Measurements from ENCODE around the gene NID1.
"Not testable (repeated sequence)": the region's sequence is repeated elsewhere in the genome, so short reads cannot be mapped to it uniquely, and the experiment has no call there.

Gene NID1

GRCh38 chr1:236082526-236082925, 17.6 kb upstream of the NID1 start:
- H3K4me3 ChIP-seq (ENCODE audit: control insufficient read depth in 1 of 7, extremely low read depth in 1 of 7, insufficient read depth in 4 of 7, low read depth in 2 of 7, low read length in 6 of 7), result no peak overlapping the region
- no peak overlapping the region for H3K27ac ChIP-seq (ENCODE audit: insufficient read depth in 1 of 2, low read depth in 1 of 2, low read length in 2 of 2, poor library complexity in 1 of 2, severe bottlenecking in 2 of 2)
- no peaks in the 10 kb centered on the region for H3K36me3 ChIP-seq (ENCODE audit: control insufficient read depth in 4 of 4, insufficient read depth in 4 of 4, low read length in 3 of 4)
- H3K9me3 ChIP-seq (ENCODE audit: control extremely low read depth in 1 of 5, control insufficient read depth in 4 of 5, insufficient read depth in 2 of 5, low read depth in 1 of 5, low read length in 4 of 5), result no peaks in the 10 kb centered on the region
- no peak for DNase-seq
- POLR2A ChIA-PET, result no interaction called here
- CTCF ChIA-PET, result no interaction called here
- peaks cover 0 to 1% (median 0%) of the 10 kb centered on the region in 5 experiments for H3K27me3 ChIP-seq (replicated peaks in 2 of 5; ENCODE audit: control insufficient read depth in 4 of 5, insufficient read depth in 5 of 5, low read length in 4 of 5)
- WGBS (ENCODE audit: insufficient coverage), result no CpG with 5 or more reads among the region's 4 CpGs
- H3K4me1 ChIP-seq (ENCODE audit: control extremely low read depth in 1 of 4, control insufficient read depth in 4 of 4, insufficient read depth in 4 of 4, low read length in 3 of 4), result no peaks in the 10 kb centered on the region

GRCh38 chr1:236081546-236082227, 16.8 kb upstream of the NID1 start:
- Histone ChIP-seq H3K4me1 (ENCODE audit: control extremely low read depth in 1 of 4, control insufficient read depth in 4 of 4, insufficient read depth in 4 of 4, low read length in 3 of 4) (no peaks in the 10 kb centered on the region), H3K9me3 (ENCODE audit: control extremely low read depth in 1 of 5, control insufficient read depth in 4 of 5, insufficient read depth in 2 of 5, low read depth in 1 of 5, low read length in 4 of 5) (no peaks in the 10 kb centered on the region), H3K4me3 (ENCODE audit: control insufficient read depth in 1 of 7, extremely low read depth in 1 of 7, insufficient read depth in 4 of 7, low read depth in 2 of 7, low read length in 6 of 7) (no peak overlapping the region), H3K27ac (ENCODE audit: insufficient read depth in 1 of 2, low read depth in 1 of 2, low read length in 2 of 2, poor library complexity in 1 of 2, severe bottlenecking in 2 of 2) (no peak overlapping the region), H3K27me3 (replicated peaks in 2 of 5; ENCODE audit: control insufficient read depth in 4 of 5, insufficient read depth in 5 of 5, low read length in 4 of 5) (peaks cover 0 to 1% (median 0%) of the 10 kb centered on the region in 5 experiments), H3K36me3 (ENCODE audit: control insufficient read depth in 4 of 4, insufficient read depth in 4 of 4, low read length in 3 of 4) (no peaks in the 10 kb centered on the region)
- DNase-seq, result no peak
- WGBS (ENCODE audit: insufficient coverage), result 99% methylated on average over 9 of the region's 10 CpGs
- ChIA-PET CTCF (no interaction called here), POLR2A (no interaction called here)

- Histone ChIP-seq H3K4me1 (ENCODE audit: control extremely low read depth in 1 of 4, control insufficient read depth in 4 of 4, insufficient read depth in 4 of 4, low read length in 3 of 4) (no peaks in the 10 kb centered on the region), H3K27me3 (replicated peaks in 2 of 5; ENCODE audit: control insufficient read depth in 4 of 5, insufficient read depth in 5 of 5, low read length in 4 of 5) (peaks cover 0 to 1% (median 0%) of the 10 kb centered on the region in 5 experiments), H3K27ac (ENCODE audit: insufficient read depth in 1 of 2, low read depth in 1 of 2, low read length in 2 of 2, poor library complexity in 1 of 2, severe bottlenecking in 2 of 2) (no peak overlapping the region), H3K36me3 (ENCODE audit: control insufficient read depth in 4 of 4, insufficient read depth in 4 of 4, low read length in 3 of 4) (no peaks in the 10 kb centered on the region), H3K4me3 (ENCODE audit: control insufficient read depth in 1 of 7, extremely low read depth in 1 of 7, insufficient read depth in 4 of 7, low read depth in 2 of 7, low read length in 6 of 7) (no peak overlapping the region), H3K9me3 (ENCODE audit: control extremely low read depth in 1 of 5, control insufficient read depth in 4 of 5, insufficient read depth in 2 of 5, low read depth in 1 of 5, low read length in 4 of 5) (no peaks in the 10 kb centered on the region)
- CTCF ChIA-PET, result no interaction called here
- WGBS (ENCODE audit: insufficient coverage), result 100% methylated on average over 3 of the region's 5 CpGs
- POLR2A ChIA-PET, result no interaction called here
- no peak for DNase-seq
These were observed 14.8 kb upstream of the NID1 start for GRCh38 chr1:236079703-236080102.

GRCh38 chr1:236078993-236079392, 14.1 kb upstream of the NID1 start:
- DNase-seq, result no peak
- CTCF ChIA-PET, result interaction anchor here (1.5 kb wide), 1 partner anchor 12 kb away, joined by 5 read pairs; no protein-coding TSS in a partner anchor
- Histone ChIP-seq H3K4me1 (ENCODE audit: control extremely low read depth in 1 of 4, control insufficient read depth in 4 of 4, insufficient read depth in 4 of 4, low read length in 3 of 4) (no peaks in the 10 kb centered on the region), H3K27me3 (replicated peaks in 2 of 5; ENCODE audit: control insufficient read depth in 4 of 5, insufficient read depth in 5 of 5, low read length in 4 of 5) (no peaks in the 10 kb centered on the region), H3K9me3 (ENCODE audit: control extremely low read depth in 1 of 5, control insufficient read depth in 4 of 5, insufficient read depth in 2 of 5, low read depth in 1 of 5, low read length in 4 of 5) (no peaks in the 10 kb centered on the region), H3K36me3 (ENCODE audit: control insufficient read depth in 4 of 4, insufficient read depth in 4 of 4, low read length in 3 of 4) (no peaks in the 10 kb centered on the region), H3K27ac (ENCODE audit: insufficient read depth in 1 of 2, low read depth in 1 of 2, low read length in 2 of 2, poor library complexity in 1 of 2, severe bottlenecking in 2 of 2) (no peak overlapping the region), H3K4me3 (ENCODE audit: control insufficient read depth in 1 of 7, extremely low read depth in 1 of 7, insufficient read depth in 4 of 7, low read depth in 2 of 7, low read length in 6 of 7) (no peak overlapping the region)
- 100% methylated on average over 1 of the region's 2 CpGs for WGBS (ENCODE audit: insufficient coverage)
- POLR2A ChIA-PET, result no interaction called here

GRCh38 chr1:236078077-236078476, 13.2 kb upstream of the NID1 start:
- H3K4me1 ChIP-seq (ENCODE audit: control extremely low read depth in 1 of 4, control insufficient read depth in 4 of 4, insufficient read depth in 4 of 4, low read length in 3 of 4); H3K27me3 ChIP-seq (replicated peaks in 2 of 5; ENCODE audit: control insufficient read depth in 4 of 5, insufficient read depth in 5 of 5, low read length in 4 of 5); H3K4me3 ChIP-seq (ENCODE audit: control insufficient read depth in 1 of 7, extremely low read depth in 1 of 7, insufficient read depth in 4 of 7, low read depth in 2 of 7, low read length in 6 of 7); H3K9me3 ChIP-seq (ENCODE audit: control extremely low read depth in 1 of 5, control insufficient read depth in 4 of 5, insufficient read depth in 2 of 5, low read depth in 1 of 5, low read length in 4 of 5); H3K27ac ChIP-seq (ENCODE audit: insufficient read depth in 1 of 2, low read depth in 1 of 2, low read length in 2 of 2, poor library complexity in 1 of 2, severe bottlenecking in 2 of 2); DNase-seq; POLR2A ChIA-PET; H3K36me3 ChIP-seq (ENCODE audit: control insufficient read depth in 4 of 4, insufficient read depth in 4 of 4, low read length in 3 of 4): not testable (repeated sequence)
- no CpG with 5 or more reads among the region's 4 CpGs for WGBS (ENCODE audit: insufficient coverage)
- CTCF ChIA-PET, result interaction anchor here (1.5 kb wide), 1 partner anchor 12 kb away, joined by 5 read pairs; no protein-coding TSS in a partner anchor

GRCh38 chr1:236075848-236076247, 11.0 kb upstream of the NID1 start:
- Histone ChIP-seq H3K27ac (ENCODE audit: insufficient read depth in 1 of 2, low read depth in 1 of 2, low read length in 2 of 2, poor library complexity in 1 of 2, severe bottlenecking in 2 of 2) (no peak overlapping the region), H3K4me3 (ENCODE audit: control insufficient read depth in 1 of 7, extremely low read depth in 1 of 7, insufficient read depth in 4 of 7, low read depth in 2 of 7, low read length in 6 of 7) (no peak overlapping the region), H3K27me3 (replicated peaks in 2 of 5; ENCODE audit: control insufficient read depth in 4 of 5, insufficient read depth in 5 of 5, low read length in 4 of 5) (no peaks in the 10 kb centered on the region), H3K4me1 (ENCODE audit: control extremely low read depth in 1 of 4, control insufficient read depth in 4 of 4, insufficient read depth in 4 of 4, low read length in 3 of 4) (no peaks in the 10 kb centered on the region), H3K9me3 (ENCODE audit: control extremely low read depth in 1 of 5, control insufficient read depth in 4 of 5, insufficient read depth in 2 of 5, low read depth in 1 of 5, low read length in 4 of 5) (peaks cover 0 to 4% (median 0%) of the 10 kb centered on the region in 5 experiments), H3K36me3 (ENCODE audit: control insufficient read depth in 4 of 4, insufficient read depth in 4 of 4, low read length in 3 of 4) (no peaks in the 10 kb centered on the region)
- ChIA-PET CTCF (interaction anchor here (1.0 kb wide), 1 partner anchor 9 kb away, joined by 3 read pairs; no protein-coding TSS in a partner anchor), POLR2A (no interaction called here)
- DNase-seq, result no peak
- 93% methylated on average over 3 of the region's 4 CpGs for WGBS (ENCODE audit: insufficient coverage)

- WGBS (ENCODE audit: insufficient coverage), result 100% methylated on average over 1 of the region's 4 CpGs
- CTCF ChIA-PET, result interaction anchor here (0.6 kb wide), 1 partner anchor 32 kb away, joined by 3 read pairs; no protein-coding TSS in a partner anchor
These were observed 8.5 kb upstream of the NID1 start for GRCh38 chr1:236073307-236073897.

More at GRCh38 chr1:236073307-236073897, 8.5 kb upstream of the NID1 start:
- no peak for DNase-seq
- H3K4me1 ChIP-seq (ENCODE audit: control extremely low read depth in 1 of 4, control insufficient read depth in 4 of 4, insufficient read depth in 4 of 4, low read length in 3 of 4), result no peaks in the 10 kb centered on the region
- no peaks in the 10 kb centered on the region for H3K36me3 ChIP-seq (ENCODE audit: control insufficient read depth in 4 of 4, insufficient read depth in 4 of 4, low read length in 3 of 4)
- H3K27ac ChIP-seq (ENCODE audit: insufficient read depth in 1 of 2, low read depth in 1 of 2, low read length in 2 of 2, poor library complexity in 1 of 2, severe bottlenecking in 2 of 2), result no peak overlapping the region
- H3K9me3 ChIP-seq (ENCODE audit: control extremely low read depth in 1 of 5, control insufficient read depth in 4 of 5, insufficient read depth in 2 of 5, low read depth in 1 of 5, low read length in 4 of 5), result peaks cover 0 to 6% (median 0%) of the 10 kb centered on the region in 5 experiments
- POLR2A ChIA-PET, result no interaction called here
- no peaks in the 10 kb centered on the region for H3K27me3 ChIP-seq (replicated peaks in 2 of 5; ENCODE audit: control insufficient read depth in 4 of 5, insufficient read depth in 5 of 5, low read length in 4 of 5)
- H3K4me3 ChIP-seq (ENCODE audit: control insufficient read depth in 1 of 7, extremely low read depth in 1 of 7, insufficient read depth in 4 of 7, low read depth in 2 of 7, low read length in 6 of 7), result no peak overlapping the region
